Fibroblast of pulmonary artery (primary cell): ENCODE measurements around the gene YBEY.

Source experiments
- DNase-seq: peaks from one replicate; pipeline ENCODE4 v3.0.0-alpha.2; 2010; ENCODE audit warnings: low read depth
- H3K4me3 ChIP-seq: replicated peaks from 2 replicates; pipeline ENCODE4 v1.5.1; 2011; ENCODE audit warnings: low read depth, mild to moderate bottlenecking, control low read depth, low read length, moderate library complexity
- CTCF ChIP-seq: IDR thresholded peaks from 2 replicates; pipeline ENCODE4 v1.5.1; 2011; ENCODE audit warnings: mild to moderate bottlenecking, control low read depth, low read length, inconsistent platforms; ENCODE audit errors: missing control alignments

Gene YBEY

DNA sequence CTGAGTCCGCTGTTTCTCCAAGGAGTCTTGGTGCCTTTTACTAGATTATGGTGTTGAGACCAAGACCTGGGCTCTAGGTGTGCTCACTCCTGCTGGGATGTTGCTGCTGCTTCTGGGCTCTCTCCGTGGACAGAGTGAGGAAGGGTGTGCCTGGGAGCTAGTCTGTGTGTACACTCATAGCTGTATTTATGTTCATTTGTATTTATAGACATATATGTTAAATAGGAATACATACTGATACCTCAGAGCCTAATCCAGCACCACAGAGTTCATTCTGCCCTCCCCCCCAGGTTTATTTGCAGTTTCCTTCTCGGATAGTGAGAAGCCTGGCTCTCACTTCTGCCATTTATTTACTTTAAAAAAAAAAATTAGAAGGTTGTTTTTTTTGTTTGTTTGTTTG lies 50.5 kb downstream of the YBEY start:
- no peak for DNase-seq
- H3K4me3 ChIP-seq, result no peak overlapping the region
- TF ChIP-seq CTCF, result no peak

- no peak overlapping the region for H3K4me3 ChIP-seq
- DNase-seq, result no peak
- TF ChIP-seq CTCF, result no peak
These were observed 54.9 kb downstream of the YBEY start for GRCh38 chr21:46340998-46341397.

DNA sequence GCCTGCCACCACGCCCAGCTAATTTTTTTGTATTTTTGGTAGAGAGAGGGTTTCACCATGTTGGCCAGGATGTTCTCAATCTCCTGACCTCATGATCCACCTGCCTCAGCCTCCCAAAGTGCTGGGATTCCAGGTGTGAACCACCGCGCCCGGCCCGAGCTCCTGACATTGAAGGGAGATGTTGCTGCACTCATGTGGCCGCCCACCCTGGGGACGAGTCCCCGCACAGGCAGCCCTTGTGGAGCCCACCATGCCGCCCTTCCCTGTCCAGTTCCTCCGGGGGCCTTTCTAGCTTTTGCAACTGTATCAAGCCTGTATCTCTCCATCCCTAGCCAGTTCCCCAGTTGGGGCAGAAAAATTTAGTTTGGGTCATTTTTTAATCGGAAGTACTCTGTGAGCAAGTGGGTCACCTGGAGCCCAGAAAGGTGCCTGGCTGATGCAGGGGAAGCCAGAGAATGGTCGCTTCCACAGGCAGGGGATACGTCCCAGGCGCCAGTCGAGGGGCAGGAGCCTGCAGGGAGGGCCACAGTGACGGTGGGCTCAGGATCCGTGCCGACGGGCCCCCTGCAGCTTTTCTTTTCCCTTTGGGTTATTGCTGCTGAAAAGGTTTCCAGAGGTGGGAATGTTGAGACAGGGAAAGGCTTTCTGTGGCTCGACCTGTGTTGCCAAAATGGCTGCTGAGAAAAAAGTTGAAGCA lies 58.2 kb downstream of the YBEY start:
- TF ChIP-seq CTCF, result no peak
- H3K4me3 ChIP-seq, result no peak overlapping the region
- no peak for DNase-seq

- no peak for DNase-seq
- no peak for TF ChIP-seq CTCF
- no peak overlapping the region for H3K4me3 ChIP-seq
These were observed 59.7 kb downstream of the YBEY start for GRCh38 chr21:46345861-46346260.

- no peak for TF ChIP-seq CTCF
- H3K4me3 ChIP-seq, result no peak overlapping the region
- DNase-seq, result no peak
These were observed 60.4 kb downstream of the YBEY start for GRCh38 chr21:46346296-46347202.

GRCh38 chr21:46347203-46347550 lies 61.0 kb downstream of the YBEY start:
- TF ChIP-seq CTCF, result no peak
- DNase-seq, result no peak
- H3K4me3 ChIP-seq, result no peak overlapping the region
